Vagina (tissue), 2 donors: ENCODE results near the gene RARS1.

Source experiments
- POLR2A ChIP-seq, 2 donors: fragments of 450-650 bp; IDR thresholded peaks; one replicate each; pipeline ENCODE4 v1.6.1; 2017; ENCODE audit warnings: antibody characterized with exemption in 2 of 2, mild to moderate bottlenecking in 2 of 2, moderate library complexity in 2 of 2
- POLR2AphosphoS5 ChIP-seq, 2 donors: sonication (generic); formaldehyde crosslinking; IDR thresholded peaks; one replicate each; pipeline ENCODE4 v1.9.0; 2017; ENCODE audit warnings: antibody characterized with exemption in 2 of 2, mild to moderate bottlenecking in 2 of 2, low read depth in 1 of 2; ENCODE audit not compliant: insufficient read depth in 1 of 2
- TF ChIP-seq, protein P1 (sequence below), 3 experiments: fragments of 450-650 bp in 2 of 3; fragments of 200-600 bp in 1 of 3; sonication (generic) in 1 of 3; IDR thresholded peaks; one replicate each; pipeline ENCODE4 v1.5.1; 2017 to 2019; ENCODE audit warnings: antibody characterized with exemption in 3 of 3, mild to moderate bottlenecking in 2 of 3, moderate library complexity in 2 of 3

DNA sequence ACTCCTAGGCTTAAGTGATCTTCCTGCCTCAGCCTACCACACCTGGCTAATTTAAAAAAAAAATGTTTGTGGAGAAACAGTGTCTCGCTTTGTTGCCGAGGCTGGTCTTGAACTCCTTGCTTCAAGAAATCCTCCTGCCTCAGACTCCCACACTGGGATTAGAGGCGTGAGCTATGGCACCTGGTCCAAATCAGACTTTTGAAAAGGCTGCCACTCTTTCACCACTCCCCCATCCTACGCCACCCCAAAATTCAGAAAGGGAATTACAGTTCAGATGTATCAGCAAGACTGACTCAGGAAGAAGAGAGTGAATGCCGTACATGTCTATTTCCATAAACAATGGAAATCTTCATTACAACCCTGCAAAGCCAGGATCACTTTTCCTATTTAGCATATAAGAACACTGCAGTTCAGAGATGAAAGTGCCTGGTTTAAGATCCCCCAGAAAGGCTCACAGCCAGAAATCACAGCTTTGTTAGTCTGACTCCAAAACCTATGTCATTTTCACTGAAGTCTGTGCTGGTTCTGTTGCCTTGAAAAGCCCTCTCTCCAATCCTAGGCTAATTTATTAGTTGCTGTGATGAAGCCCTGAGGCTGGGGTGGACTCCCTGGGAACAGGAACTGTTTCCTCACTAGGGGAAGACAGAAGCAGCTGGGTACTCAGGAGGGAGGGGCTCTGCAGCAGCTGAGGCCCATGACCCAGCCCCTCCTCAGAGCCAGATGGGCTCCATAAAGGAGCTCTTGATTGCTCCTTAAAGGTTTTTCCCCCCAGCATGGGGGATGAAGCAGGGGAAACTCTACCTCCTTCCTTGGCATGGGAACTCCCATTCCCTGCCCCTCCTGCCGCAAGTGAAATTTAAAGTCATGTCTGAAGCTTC lies 46.0 kb downstream of the RARS1 start:
- TF ChIP-seq POLR2AphosphoS5 (IDR thresholded peaks at IDR 0.05; ENCODE audit: insufficient read depth in 1 of 2, low read depth in 1 of 2) (no peak), POLR2A (IDR thresholded peaks at IDR 0.05) (no peak)
- TF ChIP-seq, protein P1, sequence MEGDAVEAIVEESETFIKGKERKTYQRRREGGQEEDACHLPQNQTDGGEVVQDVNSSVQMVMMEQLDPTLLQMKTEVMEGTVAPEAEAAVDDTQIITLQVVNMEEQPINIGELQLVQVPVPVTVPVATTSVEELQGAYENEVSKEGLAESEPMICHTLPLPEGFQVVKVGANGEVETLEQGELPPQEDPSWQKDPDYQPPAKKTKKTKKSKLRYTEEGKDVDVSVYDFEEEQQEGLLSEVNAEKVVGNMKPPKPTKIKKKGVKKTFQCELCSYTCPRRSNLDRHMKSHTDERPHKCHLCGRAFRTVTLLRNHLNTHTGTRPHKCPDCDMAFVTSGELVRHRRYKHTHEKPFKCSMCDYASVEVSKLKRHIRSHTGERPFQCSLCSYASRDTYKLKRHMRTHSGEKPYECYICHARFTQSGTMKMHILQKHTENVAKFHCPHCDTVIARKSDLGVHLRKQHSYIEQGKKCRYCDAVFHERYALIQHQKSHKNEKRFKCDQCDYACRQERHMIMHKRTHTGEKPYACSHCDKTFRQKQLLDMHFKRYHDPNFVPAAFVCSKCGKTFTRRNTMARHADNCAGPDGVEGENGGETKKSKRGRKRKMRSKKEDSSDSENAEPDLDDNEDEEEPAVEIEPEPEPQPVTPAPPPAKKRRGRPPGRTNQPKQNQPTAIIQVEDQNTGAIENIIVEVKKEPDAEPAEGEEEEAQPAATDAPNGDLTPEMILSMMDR (IDR thresholded peaks at IDR 0.05), result no peak
